ENCODE measurements around the gene SLC22A14. TPM values are rescaled to one million over a fixed set of nuclear protein-coding genes. Genes with fewer than 3 reads are reported as not detected.

SLC22A14 gene
- total and polyA plus RNA-seq, 3 donors from 2014 or later = 2.7 to 11.9 (median 9.4) TPM

GRCh38 chr3:38312356-38312755 lies 30.3 kb downstream of the SLC22A14 start:
- no peak for DNase-seq
- Histone ChIP-seq H3K27me3 (no peaks in the 10 kb centered on the region), H3K27ac (no peak overlapping the region), H3K4me3 (no peak overlapping the region), H3K4me1 (no peaks in the 10 kb centered on the region), H3K9me3 (no peaks in the 10 kb centered on the region), H3K36me3 (ENCODE audit: low read depth, missing control alignments) (no peaks in the 10 kb centered on the region)
- intact Hi-C loops (cut with DNase I; ENCODE audit: low total_unique reads) = loop anchor here (10.0 kb wide), 1 partner anchor 898 kb away; no protein-coding TSS in a partner anchor
- TF ChIP-seq CTCF (IDR thresholded peaks at IDR 0.05) (no peak), POLR2A (IDR thresholded peaks at IDR 0.05) (no peak)
- 89% methylated on average over 3 of the region's 3 CpGs for WGBS, 2 donors

- H3K27ac ChIP-seq = no peak overlapping the region
- TF ChIP-seq CTCF (IDR thresholded peaks at IDR 0.05) (no peak), POLR2A (IDR thresholded peaks at IDR 0.05) (no peak)
- H3K4me3 ChIP-seq = no peak overlapping the region
- H3K27me3 ChIP-seq = no peaks in the 10 kb centered on the region
- WGBS, 2 donors = 68 to 85% methylated on average over 5 of the region's 5 CpGs
- DNase-seq = no peak
- no peaks in the 10 kb centered on the region for H3K4me1 ChIP-seq
- no peaks in the 10 kb centered on the region for H3K9me3 ChIP-seq
- intact Hi-C loops (cut with DNase I; ENCODE audit: low total_unique reads) = loop anchor here (10.0 kb wide), 1 partner anchor 898 kb away; no protein-coding TSS in a partner anchor
- no peaks in the 10 kb centered on the region for H3K36me3 ChIP-seq (ENCODE audit: low read depth, missing control alignments)
Measured at GRCh38 chr3:38313263-38313662, 31.2 kb downstream of the SLC22A14 start.

GRCh38 chr3:38313695-38314094 lies 31.6 kb downstream of the SLC22A14 start:
- H3K27ac ChIP-seq = no peak overlapping the region
- TF ChIP-seq CTCF (IDR thresholded peaks at IDR 0.05) (no peak), POLR2A (IDR thresholded peaks at IDR 0.05) (no peak)
- intact Hi-C loops (cut with DNase I; ENCODE audit: low total_unique reads) = loop anchor here (10.0 kb wide), 1 partner anchor 899 kb away; no protein-coding TSS in a partner anchor
- H3K9me3 ChIP-seq = no peaks in the 10 kb centered on the region
- WGBS, 2 donors = 78 to 79% methylated on average over 9 to 11 of the region's 11 CpGs
- no peaks in the 10 kb centered on the region for H3K36me3 ChIP-seq (ENCODE audit: low read depth, missing control alignments)
- DNase-seq = no peak
- no peaks in the 10 kb centered on the region for H3K4me1 ChIP-seq
- H3K27me3 ChIP-seq = no peaks in the 10 kb centered on the region
- H3K4me3 ChIP-seq = no peak overlapping the region

GRCh38 chr3:38314112-38314763 lies 32.1 kb downstream of the SLC22A14 start:
- H3K27me3 ChIP-seq = no peaks in the 10 kb centered on the region
- H3K36me3 ChIP-seq (ENCODE audit: low read depth, missing control alignments) = no peaks in the 10 kb centered on the region
- TF ChIP-seq POLR2A (IDR thresholded peaks at IDR 0.05) (no peak), CTCF (IDR thresholded peaks at IDR 0.05) (no peak)
- H3K9me3 ChIP-seq = no peaks in the 10 kb centered on the region
- H3K27ac ChIP-seq = no peak overlapping the region
- H3K4me3 ChIP-seq = no peak overlapping the region
- intact Hi-C loops (cut with DNase I; ENCODE audit: low total_unique reads) = loop anchor here (10.0 kb wide), 1 partner anchor 899 kb away; no protein-coding TSS in a partner anchor
- no peak for DNase-seq
- 64 to 72% methylated on average over 2 to 4 of the region's 4 CpGs for WGBS, 2 donors
- H3K4me1 ChIP-seq = no peaks in the 10 kb centered on the region
